H1 (cell line): ENCODE measurements around the gene FTL. TPM values are rescaled to one million over a fixed set of nuclear protein-coding genes. Genes with fewer than 3 reads are reported as not detected.

ENCODE experiments used
- CTCF ChIA-PET: fragments of 300-600 bp; sonication (Branson Sonifier 250); formaldehyde crosslinking; loops from one replicate; lab custom pipeline; 2021; ENCODE audit not compliant: partially characterized antibody; lab: Charles Lee
- POLR2A ChIA-PET: fragments of 300-600 bp; sonication (Branson Sonifier 250); formaldehyde crosslinking; loops from one replicate; lab custom pipeline; 2021; ENCODE audit warnings: inconsistent platforms; ENCODE audit not compliant: partially characterized antibody; lab: Charles Lee
- DNase-seq, 2 experiments: peaks; one replicate each; pipeline versions ENCODE4 v3.0.0 to v3.0.0-alpha.2; 2010 to 2022; ENCODE audit warnings: low spot score in 2 of 2, low read depth in 1 of 2, mixed read lengths in 1 of 2
- FAIRE-seq: peaks from 2 replicates; lab custom pipeline; 2011; peaks lifted over from hg19 to GRCh38; lab: Jason Lieb, UNC
- H2AFZ ChIP-seq: 2 replicates; pipeline ENCODE4 v1.8.1; 2012; ENCODE audit warnings: low read length, inconsistent platforms
- H2AK5ac ChIP-seq: 2 replicates; pipeline ENCODE4 v1.6.1; 2013; ENCODE audit warnings: low read depth, low read length
- H2BK120ac ChIP-seq: replicated peaks from 2 replicates; pipeline ENCODE3; 2013; ENCODE audit warnings: low read depth, low read length, inconsistent platforms
- H2BK12ac ChIP-seq: 2 replicates; pipeline ENCODE4 v1.6.1; 2013; ENCODE audit warnings: low read depth, low read length
- H2BK15ac ChIP-seq: 2 replicates; pipeline ENCODE4 v1.6.1; 2013; ENCODE audit warnings: low read length
- H2BK20ac ChIP-seq: 2 replicates; pipeline ENCODE4 v1.6.1; 2013; ENCODE audit warnings: low read length
- H2BK5ac ChIP-seq: 2 replicates; pipeline ENCODE4 v1.6.1; 2013; ENCODE audit warnings: low read depth, low read length
- H3K14ac ChIP-seq: 2 replicates; pipeline ENCODE4 v1.6.1; 2013; ENCODE audit warnings: inconsistent platforms; ENCODE audit not compliant: insufficient read length
- H3K18ac ChIP-seq: 2 replicates; pipeline ENCODE4 v1.6.1; 2013; ENCODE audit warnings: low read length; ENCODE audit errors: extremely low read depth
- H3K23ac ChIP-seq: 2 replicates; pipeline ENCODE4 v1.6.1; 2013; ENCODE audit warnings: inconsistent platforms; ENCODE audit not compliant: insufficient read length
- H3K23me2 ChIP-seq: 2 replicates; pipeline ENCODE4 v1.6.1; 2013; ENCODE audit warnings: low read depth, low read length
- H3K27ac ChIP-seq: 2 replicates; pipeline ENCODE4 v1.6.1; 2011; ENCODE audit warnings: low read depth, low read length, inconsistent platforms
- H3K27me3 ChIP-seq, 4 experiments: replicated peaks in 1 of 4; 1 replicate in 1 of 4; 2 replicates in 3 of 4; pipeline versions ENCODE4 v1.6.1 to v1.8.1; 2011 to 2013; ENCODE audit warnings: low read length in 3 of 4, mild to moderate bottlenecking in 3 of 4, inconsistent platforms in 2 of 4, mixed read lengths in 2 of 4, moderate library complexity in 1 of 4; ENCODE audit not compliant: control insufficient read depth in 3 of 4, insufficient read depth in 3 of 4; ENCODE audit errors: extremely low read depth in 1 of 4
- H3K36me3 ChIP-seq, 4 experiments: 2 replicates each; pipeline versions ENCODE4 v1.6.1 to v1.8.1; 2011 to 2013; ENCODE audit warnings: mild to moderate bottlenecking in 4 of 4, low read length in 3 of 4, moderate library complexity in 2 of 4, control low read depth in 1 of 4, inconsistent platforms in 1 of 4; ENCODE audit not compliant: insufficient read depth in 4 of 4, control insufficient read depth in 2 of 4
- H3K4ac ChIP-seq: replicated peaks from 2 replicates; pipeline ENCODE3; 2013; ENCODE audit warnings: low read length, low read depth, mixed read lengths, inconsistent platforms; ENCODE audit not compliant: insufficient read length
- H3K4me1 ChIP-seq, 4 experiments: replicated peaks in 1 of 4; 1 replicate in 1 of 4; 2 replicates in 3 of 4; pipeline versions ENCODE4 v1.6.1 to v1.8.1; 2011 to 2013; ENCODE audit warnings: low read length in 3 of 4, inconsistent platforms in 2 of 4, mixed read lengths in 1 of 4; ENCODE audit not compliant: insufficient read depth in 4 of 4, control insufficient read depth in 3 of 4
- H3K4me2 ChIP-seq, 2 experiments: 2 replicates each; pipeline versions ENCODE4 v1.6.1 to v1.8.1; 2011 to 2013; ENCODE audit warnings: low read depth in 2 of 2, low read length in 2 of 2, control low read depth in 1 of 2, inconsistent platforms in 1 of 2, mild to moderate bottlenecking in 1 of 2; ENCODE audit not compliant: insufficient read depth in 1 of 2
- H3K4me3 ChIP-seq, 4 experiments: fragments of 200-600, 300-600 bp in 1 of 4; sonication (generic), shearing (Covaris generic), sonication (Bioruptor Twin) in 1 of 4; 2 replicates each; pipeline versions ENCODE4 v1.5.1 to v1.8.1; 2011 to 2016; ENCODE audit warnings: low read length in 4 of 4, low read depth in 3 of 4, control low read depth in 2 of 4, inconsistent platforms in 2 of 4, mild to moderate bottlenecking in 2 of 4, mixed read lengths in 1 of 4, moderate library complexity in 1 of 4; ENCODE audit not compliant: insufficient read depth in 2 of 4; ENCODE audit errors: extremely low read depth in 1 of 4
- H3K56ac ChIP-seq: replicated peaks from 2 replicates; pipeline ENCODE3; 2013; ENCODE audit warnings: low read depth, mild to moderate bottlenecking, mixed read lengths, low read length, inconsistent platforms; ENCODE audit not compliant: insufficient read length
- H3K79me1 ChIP-seq: 2 replicates; pipeline ENCODE4 v1.6.1; 2013; ENCODE audit warnings: low read depth, low read length, control low read depth
- H3K79me2 ChIP-seq, 2 experiments: 2 replicates each; pipeline versions ENCODE4 v1.6.1 to v1.8.1; 2012 to 2013; ENCODE audit warnings: low read length in 2 of 2, mild to moderate bottlenecking in 2 of 2, inconsistent platforms in 1 of 2; ENCODE audit not compliant: insufficient read depth in 2 of 2, control insufficient read depth in 1 of 2
- H3K9ac ChIP-seq, 4 experiments: replicated peaks in 1 of 4; 1 replicate in 1 of 4; 2 replicates in 3 of 4; pipeline versions ENCODE4 v1.6.1 to v1.8.1; 2011 to 2013; ENCODE audit warnings: low read depth in 3 of 4, low read length in 3 of 4, control low read depth in 2 of 4, mild to moderate bottlenecking in 2 of 4, moderate library complexity in 2 of 4, inconsistent platforms in 1 of 4; ENCODE audit errors: extremely low read depth in 1 of 4
- H3K9me3 ChIP-seq, 2 experiments: 2 replicates each; pipeline versions ENCODE4 v1.6.1 to v1.8.1; 2012 to 2013; ENCODE audit warnings: mild to moderate bottlenecking in 2 of 2, moderate library complexity in 2 of 2, control low read depth in 1 of 2, inconsistent platforms in 1 of 2, low read depth in 1 of 2, low read length in 1 of 2, mixed read lengths in 1 of 2; ENCODE audit not compliant: insufficient read depth in 2 of 2
- H4K20me1 ChIP-seq, 2 experiments: replicated peaks in 1 of 2; 2 replicates each; pipeline versions ENCODE3 to v1.8.1; 2011 to 2013; ENCODE audit warnings: inconsistent platforms in 2 of 2, low read length in 2 of 2, mild to moderate bottlenecking in 1 of 2; ENCODE audit not compliant: insufficient read depth in 2 of 2, control insufficient read depth in 1 of 2
- H4K5ac ChIP-seq: 2 replicates; pipeline ENCODE4 v1.6.1; 2013; ENCODE audit warnings: low read length, low read depth, mixed read lengths, inconsistent platforms; ENCODE audit not compliant: insufficient read length
- H4K8ac ChIP-seq: 2 replicates; pipeline ENCODE4 v1.8.0; 2013; ENCODE audit warnings: mild to moderate bottlenecking, moderate library complexity, low read length, inconsistent platforms; ENCODE audit not compliant: insufficient read depth; ENCODE audit errors: extremely low read depth
- H4K91ac ChIP-seq: replicated peaks from 2 replicates; pipeline ENCODE3; 2013; ENCODE audit warnings: low read length, mixed read lengths, inconsistent platforms; ENCODE audit not compliant: insufficient read length
- BACH1 ChIP-seq: IDR thresholded peaks from 2 replicates; pipeline ENCODE4 v1.6.1; 2012; ENCODE audit warnings: low read length, improper control_type of control experiment
- BRCA1 ChIP-seq: IDR thresholded peaks from 2 replicates; pipeline ENCODE4 v1.6.1; 2012; ENCODE audit warnings: low read depth, low read length, improper control_type of control experiment
- CTBP2 ChIP-seq: IDR thresholded peaks from 2 replicates; pipeline ENCODE4 v1.7.0; 2011; ENCODE audit warnings: borderline replicate concordance, mild to moderate bottlenecking, moderate library complexity, mixed read lengths, low read length; ENCODE audit not compliant: insufficient read depth, insufficient read length
- EZH2 ChIP-seq: fragments of 200-600 bp; sonication (generic); IDR thresholded peaks from 2 replicates; pipeline ENCODE4 v1.7.1; 2012; ENCODE audit warnings: low read depth, mild to moderate bottlenecking, moderate library complexity, low read length, inconsistent platforms; ENCODE audit not compliant: severe bottlenecking
- HDAC2 ChIP-seq, 2 experiments: fragments of 300-600 bp in 1 of 2; sonication (generic) in 1 of 2; IDR thresholded peaks; 2 replicates each; pipeline ENCODE4 v1.6.1; 2011 to 2012; ENCODE audit warnings: low read depth in 2 of 2, low read length in 2 of 2, mild to moderate bottlenecking in 2 of 2, moderate library complexity in 2 of 2, borderline replicate concordance in 1 of 2, inconsistent platforms in 1 of 2
- JUN ChIP-seq: IDR thresholded peaks from 2 replicates; pipeline ENCODE4 v1.6.1; 2011; ENCODE audit warnings: low read depth, mild to moderate bottlenecking, improper control_type of control experiment, low read length
- MAFK ChIP-seq: IDR thresholded peaks from 2 replicates; pipeline ENCODE4 v1.6.1; 2012; ENCODE audit warnings: low read depth, mild to moderate bottlenecking, improper control_type of control experiment, low read length
- MAX ChIP-seq: IDR thresholded peaks from 2 replicates; pipeline ENCODE4 v1.6.1; 2012; ENCODE audit warnings: inconsistent platforms
- POLR2A ChIP-seq, 2 experiments: IDR thresholded peaks; 1 replicate in 1 of 2; 2 replicates in 1 of 2; pipeline ENCODE4 v1.6.1; 2011; ENCODE audit warnings: low read depth in 2 of 2, low read length in 2 of 2, mild to moderate bottlenecking in 2 of 2; ENCODE audit errors: control extremely low read depth in 1 of 2
- RAD21 ChIP-seq, 2 experiments: IDR thresholded peaks in 1 of 2; conservative IDR thresholded peaks in 1 of 2; 2 replicates each; pipeline ENCODE4 v1.6.1; 2011; ENCODE audit warnings: low read depth in 2 of 2, low read length in 2 of 2, improper control_type of control experiment in 1 of 2, inconsistent platforms in 1 of 2, mild to moderate bottlenecking in 1 of 2, moderate library complexity in 1 of 2
- RBBP5 ChIP-seq: IDR thresholded peaks from 2 replicates; pipeline ENCODE4 v1.7.1; 2012; ENCODE audit warnings: low read depth, mild to moderate bottlenecking, inconsistent platforms, low read length, moderate library complexity, borderline replicate concordance
- SP1 ChIP-seq: IDR thresholded peaks from 2 replicates; pipeline ENCODE4 v1.6.1; 2011; ENCODE audit warnings: low read depth, low read length
- TBP ChIP-seq: IDR thresholded peaks from 2 replicates; pipeline ENCODE4 v1.6.1; 2011; ENCODE audit warnings: low read depth, low read length, improper control_type of control experiment
- TCF12 ChIP-seq: IDR thresholded peaks from 2 replicates; pipeline ENCODE4 v1.6.1; 2011; ENCODE audit warnings: low read depth, mild to moderate bottlenecking, low read length
- WGBS, 2 experiments: shearing (Covaris generic) in 1 of 2; methylation state at CpG; one replicate each; pipeline versions ENCODE4 v1.1.6 to v1.1.7; 2013 to 2015; ENCODE audit warnings: low lambda C conversion rate in 2 of 2, mixed read lengths in 2 of 2, inconsistent platforms in 1 of 2, low coverage in 1 of 2, missing lambda C conversion rate in 1 of 2; ENCODE audit not compliant: insufficient replicate concordance in 2 of 2, insufficient coverage in 1 of 2, insufficient read length in 1 of 2; ENCODE audit errors: extremely low coverage in 1 of 2, missing lambda C conversion rate in 1 of 2; 5-methylcytosine and 5-hydroxymethylcytosine counted together
- polyA plus RNA-seq, 7 experiments: library from polyadenylated mRNA; depleted of rRNA in 3 of 7; stranded (reverse) in 5 of 7; unstranded in 2 of 7; fragments of >200 nt in 5 of 7; fragments of 200-250 nt in 2 of 7; gene quantifications; 1 replicate in 5 of 7; 2 replicates in 1 of 7; 4 replicates in 1 of 7; pipeline versions ENCODE4 v1.2.1 to v1.2.3, GENCODE V29; 2011 to 2013; ENCODE audit warnings: missing spikeins in 2 of 7, mixed read lengths in 2 of 7
- total RNA-seq: library from RNA; stranded (reverse); fragmentation: NEBNext Ultra II Directional; extraction: Animal tissue kit (Norgen Biotek cat#: 25700); gene quantifications from 2 replicates; pipeline ENCODE4 v1.2.1, GENCODE V29; 2021

The FTL gene
- total and polyA plus RNA-seq, 2 of the 8 experiments (the other 6 are each of a cell fraction or from before 2014, with no cell fraction given): 1,751 to 2,427 TPM

- FAIRE-seq: no peak
- no peak overlapping the region for H3K27ac ChIP-seq
- no peak overlapping the region for H2BK5ac ChIP-seq
- no peak overlapping the region for H2BK20ac ChIP-seq
- H4K91ac ChIP-seq: no peak overlapping the region
- H3K4me1 ChIP-seq: 0 out of 7 replicates have a peak, but pooled peaks cover 0 to 2% (median 0%) of the 10 kb centered on the region in 4 experiments
- H3K4me3 ChIP-seq: no peak overlapping the region
- ChIA-PET CTCF (interaction anchor here (0.6 to 1.1 kb wide), 3 partner anchors 10 to 132 kb away, joined by 3 to 4 read pairs (median 3); no protein-coding TSS in a partner anchor), POLR2A (interaction anchor here (0.6 to 2.3 kb wide), 6 partner anchors 18 to 73 kb away, joined by 3 to 6 read pairs (median 5); partner anchors contain the start of genes FTL and PPP1R15A)
- H3K14ac ChIP-seq: no peak overlapping the region
- H3K27me3 ChIP-seq: no peaks in the 10 kb centered on the region
- no peak for DNase-seq
- no peak overlapping the region for H3K4me2 ChIP-seq
- no peak overlapping the region for H4K8ac ChIP-seq
- no peak overlapping the region for H3K9ac ChIP-seq
- no peaks in the 10 kb centered on the region for H3K9me3 ChIP-seq
- H3K4ac ChIP-seq: no peak overlapping the region
- no peak overlapping the region for H3K56ac ChIP-seq
- H2AFZ ChIP-seq: no peak overlapping the region
- no peak overlapping the region for H2BK12ac ChIP-seq
- H3K18ac ChIP-seq: no peak overlapping the region
- H4K20me1 ChIP-seq: peaks cover 0 to 2% of the 10 kb centered on the region in 2 experiments
- no peak overlapping the region for H3K23ac ChIP-seq
- H2AK5ac ChIP-seq: no peak overlapping the region
- H2BK15ac ChIP-seq: no peak overlapping the region
- 100% methylated on average over 1 of the region's 2 CpGs; no CpG with 5 or more reads in 1 of the 2 experiments for WGBS, 2 experiments
- H4K5ac ChIP-seq: no peak overlapping the region
- H3K36me3 ChIP-seq: no peaks in the 10 kb centered on the region
- no peak overlapping the region for H2BK120ac ChIP-seq
- H3K23me2 ChIP-seq: no peaks in the 10 kb centered on the region
- H3K79me1 ChIP-seq: no peaks in the 10 kb centered on the region
- no peaks in the 10 kb centered on the region for H3K79me2 ChIP-seq
- TF ChIP-seq JUN (no peak), CTBP2 (no peak), RAD21 (IDR thresholded peaks at IDR 0.05 in 1 of 2, conservative IDR thresholded peaks at IDR 0.05 in 1 of 2; ENCODE audit: low read depth in 2 of 2, low read length in 2 of 2) (no peak), MAFK (no peak), BRCA1 (no peak), TCF12 (no peak), HDAC2 (IDR thresholded peaks at IDR 0.05; ENCODE audit: borderline replicate concordance in 1 of 2, low read depth in 2 of 2, low read length in 2 of 2) (no peak), MAX (no peak), SP1 (no peak), POLR2A (IDR thresholded peaks at IDR 0.05; ENCODE audit: control extremely low read depth in 1 of 2, low read depth in 2 of 2, low read length in 2 of 2) (no peak), RBBP5 (no peak), TBP (no peak), BACH1 (no peak), EZH2 (no peak)
Measured at GRCh38 chr19:48945817-48946216, 19.3 kb upstream of the FTL start.
